ENCODE data around the gene OLA1. TPM values are rescaled to one million over a fixed set of nuclear protein-coding genes. Genes with fewer than 3 reads are reported as not detected.

OLA1 gene
- total RNA-seq, 1 donor from 2014 or later: 118 TPM

GRCh38 chr2:174076040-174076439, 172.3 kb downstream of the OLA1 start:
- no peak for DNase-seq (ENCODE audit: low spot score, unreplicated experiment)
- H3K4me1 Mint-ChIP-seq (ENCODE audit: low read depth): peaks cover 22% of the 10 kb centered on the region
- peaks cover 11% of the 10 kb centered on the region for H3K36me3 Mint-ChIP-seq (ENCODE audit: insufficient read depth)
- TF ChIP-seq, protein P1, sequence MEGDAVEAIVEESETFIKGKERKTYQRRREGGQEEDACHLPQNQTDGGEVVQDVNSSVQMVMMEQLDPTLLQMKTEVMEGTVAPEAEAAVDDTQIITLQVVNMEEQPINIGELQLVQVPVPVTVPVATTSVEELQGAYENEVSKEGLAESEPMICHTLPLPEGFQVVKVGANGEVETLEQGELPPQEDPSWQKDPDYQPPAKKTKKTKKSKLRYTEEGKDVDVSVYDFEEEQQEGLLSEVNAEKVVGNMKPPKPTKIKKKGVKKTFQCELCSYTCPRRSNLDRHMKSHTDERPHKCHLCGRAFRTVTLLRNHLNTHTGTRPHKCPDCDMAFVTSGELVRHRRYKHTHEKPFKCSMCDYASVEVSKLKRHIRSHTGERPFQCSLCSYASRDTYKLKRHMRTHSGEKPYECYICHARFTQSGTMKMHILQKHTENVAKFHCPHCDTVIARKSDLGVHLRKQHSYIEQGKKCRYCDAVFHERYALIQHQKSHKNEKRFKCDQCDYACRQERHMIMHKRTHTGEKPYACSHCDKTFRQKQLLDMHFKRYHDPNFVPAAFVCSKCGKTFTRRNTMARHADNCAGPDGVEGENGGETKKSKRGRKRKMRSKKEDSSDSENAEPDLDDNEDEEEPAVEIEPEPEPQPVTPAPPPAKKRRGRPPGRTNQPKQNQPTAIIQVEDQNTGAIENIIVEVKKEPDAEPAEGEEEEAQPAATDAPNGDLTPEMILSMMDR (IDR thresholded peaks at IDR 0.05; ENCODE audit: unreplicated experiment): no peak
- H3K4me3 Mint-ChIP-seq (ENCODE audit: low read depth): no peak overlapping the region
- no peaks in the 10 kb centered on the region for H3K27me3 Mint-ChIP-seq
- no peaks in the 10 kb centered on the region for H3K9me3 Mint-ChIP-seq (ENCODE audit: low read depth)
- no peak overlapping the region for H3K27ac Mint-ChIP-seq

DNA sequence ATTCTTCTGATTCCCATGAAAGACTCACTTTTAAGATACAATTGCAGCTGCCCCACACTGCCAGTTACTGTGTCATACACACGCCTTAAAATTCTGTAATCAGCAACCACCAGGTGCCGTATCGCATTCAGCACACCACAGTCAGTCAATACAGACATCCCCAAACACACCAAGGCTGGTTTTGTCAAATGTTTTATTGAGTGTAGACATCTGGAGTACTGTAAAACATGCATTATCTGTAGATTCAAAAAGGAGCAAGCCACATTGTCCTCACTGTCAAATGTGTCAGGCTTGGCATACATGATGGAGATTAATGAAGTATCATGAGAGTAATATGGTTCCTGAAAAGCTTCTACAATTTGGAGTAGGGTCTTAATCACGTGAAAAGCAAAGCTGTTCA, 173.5 kb downstream of the OLA1 start:
- TF ChIP-seq, protein P1 (IDR thresholded peaks at IDR 0.05; ENCODE audit: unreplicated experiment): no peak
- Mint-ChIP-seq H3K4me1 (ENCODE audit: low read depth) (peaks cover 18% of the 10 kb centered on the region), H3K4me3 (ENCODE audit: low read depth) (no peak overlapping the region), H3K9me3 (ENCODE audit: low read depth) (no peaks in the 10 kb centered on the region), H3K27me3 (no peaks in the 10 kb centered on the region), H3K27ac (no peak overlapping the region), H3K36me3 (ENCODE audit: insufficient read depth) (peaks cover 11% of the 10 kb centered on the region)
- no peak for DNase-seq (ENCODE audit: low spot score, unreplicated experiment)

GRCh38 chr2:174072857-174073256, 175.5 kb downstream of the OLA1 start:
- DNase-seq (ENCODE audit: low spot score, unreplicated experiment): no peak
- TF ChIP-seq, protein P1 (IDR thresholded peaks at IDR 0.05; ENCODE audit: unreplicated experiment): no peak
- H3K27ac Mint-ChIP-seq: no peak overlapping the region
- H3K4me3 Mint-ChIP-seq (ENCODE audit: low read depth): no peak overlapping the region
- no peaks in the 10 kb centered on the region for H3K27me3 Mint-ChIP-seq
- H3K36me3 Mint-ChIP-seq (ENCODE audit: insufficient read depth): peaks cover 11% of the 10 kb centered on the region
- H3K9me3 Mint-ChIP-seq (ENCODE audit: low read depth): no peaks in the 10 kb centered on the region
- peaks cover 17% of the 10 kb centered on the region for H3K4me1 Mint-ChIP-seq (ENCODE audit: low read depth)

GRCh38 chr2:174072069-174072468, 176.3 kb downstream of the OLA1 start:
- DNase-seq (ENCODE audit: low spot score, unreplicated experiment): no peak
- Mint-ChIP-seq H3K27me3 (no peaks in the 10 kb centered on the region), H3K4me1 (ENCODE audit: low read depth) (peaks cover 11% of the 10 kb centered on the region), H3K27ac (no peak overlapping the region), H3K9me3 (ENCODE audit: low read depth) (no peaks in the 10 kb centered on the region), H3K36me3 (ENCODE audit: insufficient read depth) (peaks cover 11% of the 10 kb centered on the region), H3K4me3 (ENCODE audit: low read depth) (no peak overlapping the region)
- TF ChIP-seq, protein P1 (IDR thresholded peaks at IDR 0.05; ENCODE audit: unreplicated experiment): no peak

DNA sequence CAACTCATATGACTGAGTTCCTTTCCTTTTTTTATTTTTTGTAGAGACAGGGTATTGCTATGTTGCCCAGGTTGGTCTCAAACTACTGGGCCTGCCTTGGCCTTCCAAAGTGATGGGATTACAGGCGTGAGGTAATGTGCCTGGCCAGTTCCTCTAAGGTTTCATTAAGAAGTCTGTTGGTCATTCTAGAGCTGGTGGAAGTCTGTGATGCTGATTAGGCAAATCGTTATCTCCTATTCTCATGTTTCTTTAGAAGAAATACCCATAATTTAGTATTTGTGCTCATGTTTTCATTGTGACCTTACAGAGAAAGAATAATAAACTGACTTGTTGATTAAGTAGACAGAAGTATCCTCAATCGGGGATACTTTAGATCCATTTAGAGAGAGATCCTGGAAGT, 177.0 kb downstream of the OLA1 start:
- H3K27me3 Mint-ChIP-seq: no peaks in the 10 kb centered on the region
- H3K4me1 Mint-ChIP-seq (ENCODE audit: low read depth): peaks cover 8% of the 10 kb centered on the region
- TF ChIP-seq, protein P1 (IDR thresholded peaks at IDR 0.05; ENCODE audit: unreplicated experiment): no peak
- no peak overlapping the region for H3K4me3 Mint-ChIP-seq (ENCODE audit: low read depth)
- no peak for DNase-seq (ENCODE audit: low spot score, unreplicated experiment)
- no peak overlapping the region for H3K27ac Mint-ChIP-seq
- H3K36me3 Mint-ChIP-seq (ENCODE audit: insufficient read depth): peaks cover 11% of the 10 kb centered on the region
- H3K9me3 Mint-ChIP-seq (ENCODE audit: low read depth): no peaks in the 10 kb centered on the region
